HuH-7.5 (cell line): Measurements from ENCODE around the gene KDM8.

Source experiments
- DNase-seq: peaks from one replicate; pipeline ENCODE4 v3.0.0; 2011; ENCODE audit warnings: low spot score

The KDM8 gene

DNA sequence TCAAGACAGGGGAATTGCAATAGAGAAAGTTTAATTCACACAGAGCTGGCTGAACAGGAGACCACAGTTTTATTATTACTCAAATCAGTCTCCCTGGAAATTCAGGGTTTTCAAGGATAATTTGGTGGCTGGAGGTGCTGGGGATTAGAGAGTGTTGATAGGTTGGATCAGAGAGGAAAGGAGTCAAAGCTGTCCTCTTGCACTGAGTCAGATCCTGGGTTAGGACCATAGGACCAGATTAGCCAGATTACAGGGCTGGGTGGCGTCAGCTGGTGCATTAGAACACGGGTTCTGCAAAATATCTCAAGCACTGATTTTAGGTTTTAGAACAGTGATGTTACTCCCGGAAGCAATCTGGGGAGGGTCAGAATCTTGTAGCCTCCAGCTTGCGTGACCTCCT lies 67.0 kb downstream of the KDM8 start:
- no peak for DNase-seq
